Posterior vena cava (tissue), 2 donors: Measurements from ENCODE around the gene HCFC1. TPM values are rescaled to one million over a fixed set of nuclear protein-coding genes. Genes with fewer than 3 reads are reported as not detected.

Experiments
- DNase-seq: peaks from one replicate; pipeline ENCODE4 v3.0.0-alpha.2; 2020; ENCODE audit warnings: low spot score
- intact Hi-C, 2 donors: fragments of 100-400 bp; cut with DNase I; formaldehyde crosslinking; loops; one replicate each; pipeline versions ENCODE4 v1.14.1 to v1.14.2; 2022 to 2023
- total RNA-seq, 2 donors: library from RNA; stranded (reverse); fragmentation: NEBNext Ultra II Directional; extraction: Animal tissue kit (Norgen Biotek cat#: 25700); gene quantifications; one replicate each; pipeline ENCODE4 v1.2.1, GENCODE V29; 2021
- donor health status: DM: yes; HTN: yes; CAD: no.
- donor health status: DM: yes; HTN: yes; CAD: no.

The HCFC1 gene
- total RNA-seq, 2 donors from 2014 or later, result 36.9 to 44.6 TPM

GRCh38 chrX:153920546-153920945 lies 51.1 kb downstream of the HCFC1 start:
- no peak for DNase-seq
- intact Hi-C loops, result loop anchor here in 1 of 2 donors (10.0 kb wide), 1 partner anchor 126 kb away; the partner anchor contains the start of genes IDH3G and SSR4

DNA sequence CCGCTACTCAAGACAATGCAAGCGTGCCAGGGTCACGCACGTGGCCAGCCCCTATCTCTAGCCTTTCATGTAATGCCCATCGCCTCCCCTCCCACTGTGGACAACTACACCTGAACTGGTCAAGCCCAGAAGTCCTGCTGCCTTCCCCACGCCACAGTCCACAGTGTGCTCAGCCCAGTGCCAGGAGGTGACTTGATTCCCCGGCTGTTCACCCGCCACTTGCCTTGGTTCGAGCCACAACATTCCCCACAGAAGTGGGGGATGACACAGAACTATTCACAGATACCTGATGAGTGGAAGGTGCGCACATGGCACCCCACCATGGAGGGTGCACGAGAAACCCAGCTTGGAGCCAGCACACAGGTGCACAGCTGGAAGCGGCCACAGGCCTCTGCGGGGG lies 52.3 kb downstream of the HCFC1 start:
- intact Hi-C loops, result no loop called here
- no peak for DNase-seq

DNA sequence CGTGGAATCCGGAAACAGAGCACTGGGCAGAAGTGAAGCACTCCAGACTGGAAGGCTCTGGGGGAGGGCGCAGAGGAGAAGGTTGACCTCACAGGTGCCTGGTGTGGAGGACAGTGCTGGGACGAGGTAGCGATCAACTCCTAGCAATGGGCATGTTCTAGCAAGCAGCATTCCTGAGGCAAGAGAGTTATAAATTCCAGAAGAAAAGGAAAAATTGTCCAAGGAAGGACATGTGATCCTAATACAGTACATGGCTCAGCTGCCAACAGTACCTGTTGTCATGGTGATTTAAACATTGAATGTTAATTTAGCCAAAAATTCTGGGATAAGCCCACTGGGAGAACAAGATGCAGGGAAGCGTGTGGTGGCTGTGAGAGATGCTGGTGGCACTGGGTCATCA lies 53.7 kb downstream of the HCFC1 start:
- intact Hi-C loops, result no loop called here
- DNase-seq, result no peak

DNA sequence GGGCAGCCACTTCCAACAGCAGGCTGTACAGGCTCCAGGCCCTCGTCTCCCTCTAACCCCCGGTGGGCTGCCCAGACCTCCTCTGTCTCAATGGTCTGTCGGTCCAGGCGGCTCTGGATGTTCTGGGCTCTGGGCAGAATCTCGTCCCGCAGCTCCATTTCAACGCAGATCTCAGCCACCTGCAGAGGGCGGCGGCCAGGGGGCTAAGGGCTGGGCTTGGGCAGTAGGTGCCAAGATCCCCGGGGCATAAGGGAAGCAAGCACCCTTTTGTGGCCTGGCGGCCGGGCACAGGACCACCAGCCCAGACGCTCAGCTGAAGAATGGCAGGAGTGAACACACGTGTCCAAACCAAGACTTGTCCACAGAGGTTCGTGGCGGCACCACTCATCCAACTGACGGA lies 57.9 kb downstream of the HCFC1 start:
- intact Hi-C loops, result no loop called here
- DNase-seq, result no peak

DNA sequence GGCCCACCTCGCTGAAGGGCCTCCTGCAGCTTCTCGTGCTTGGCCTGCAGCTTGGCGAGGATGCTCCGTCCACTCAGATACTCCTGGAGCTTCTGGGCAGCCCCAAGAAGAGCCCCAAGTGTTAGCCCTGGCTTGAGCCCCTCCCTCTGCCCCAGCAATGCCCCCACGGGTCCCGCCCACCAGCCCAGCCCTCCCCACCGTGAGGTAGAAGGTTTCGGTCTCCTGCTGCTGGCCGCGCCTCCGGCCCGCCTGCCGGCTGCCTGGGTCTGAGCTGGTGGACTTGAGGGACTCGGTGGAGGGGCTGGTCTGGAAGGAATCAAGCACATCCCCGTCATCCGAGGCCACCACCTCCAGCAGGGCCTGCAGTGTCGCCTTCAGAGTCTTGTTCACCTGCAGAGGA lies 58.4 kb downstream of the HCFC1 start:
- intact Hi-C loops, result no loop called here
- DNase-seq, result no peak

GRCh38 chrX:153911798-153912197 lies 59.8 kb downstream of the HCFC1 start:
- DNase-seq, result no peak
- intact Hi-C loops, result no loop called here

- intact Hi-C loops, result no loop called here
- DNase-seq, result no peak
Observed at GRCh38 chrX:153910446-153910845, 61.2 kb downstream of the HCFC1 start.

DNA sequence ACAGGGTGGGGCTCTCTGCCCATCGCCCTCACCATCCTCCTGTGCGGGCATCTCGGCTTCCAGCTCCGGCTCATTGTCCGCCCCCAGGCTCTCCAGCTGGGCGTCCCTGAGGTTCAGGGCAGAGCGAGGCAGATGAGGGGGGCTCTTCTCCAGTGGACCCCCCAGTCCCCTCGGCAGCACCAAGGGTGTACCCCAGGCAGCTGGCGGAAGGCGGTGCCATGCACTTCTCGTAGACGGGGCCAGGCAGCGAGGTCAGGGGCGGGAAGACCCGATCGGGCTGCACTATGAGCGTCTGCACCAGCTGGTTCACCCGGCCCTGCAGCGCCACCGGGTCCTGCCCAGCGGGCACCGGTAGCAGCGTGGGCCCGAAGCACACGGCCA lies 61.6 kb downstream of the HCFC1 start:
- no peak for DNase-seq
- intact Hi-C loops, result no loop called here

GRCh38 chrX:153909024-153909979 lies 62.3 kb downstream of the HCFC1 start:
- DNase-seq, result no peak
- intact Hi-C loops, result no loop called here

DNA sequence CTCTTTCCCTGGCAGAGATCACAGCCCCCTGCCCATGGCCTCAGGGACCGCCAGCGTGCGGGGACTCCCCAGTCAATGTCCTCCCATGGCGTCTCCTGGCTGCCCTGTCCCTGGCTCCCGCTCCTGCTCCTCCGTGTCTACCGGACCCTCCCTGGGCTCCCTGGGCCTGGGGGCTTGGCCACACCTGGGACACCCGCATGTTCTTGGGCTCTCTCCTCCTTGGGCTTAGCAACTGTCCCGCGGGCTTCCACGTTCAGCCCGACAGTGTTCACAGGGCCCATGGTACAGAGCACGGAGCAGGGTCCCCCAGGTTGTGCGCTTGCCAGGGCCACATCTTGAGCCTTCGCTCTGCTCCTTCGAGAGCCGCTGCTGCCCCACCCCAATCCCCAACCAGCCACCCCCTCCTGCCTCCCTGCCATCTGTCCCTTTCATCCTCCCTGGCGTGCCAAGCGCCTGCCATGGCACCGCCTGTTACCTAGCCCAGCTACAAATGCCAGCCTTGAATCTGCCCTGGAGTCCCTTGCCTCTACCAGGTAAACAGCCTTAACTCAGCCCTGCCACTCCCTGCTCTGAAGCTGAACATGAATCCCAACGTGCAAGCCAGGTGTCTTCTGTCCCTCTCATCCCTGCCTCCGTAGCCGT lies 63.3 kb downstream of the HCFC1 start:
- DNase-seq, result no peak

DNA sequence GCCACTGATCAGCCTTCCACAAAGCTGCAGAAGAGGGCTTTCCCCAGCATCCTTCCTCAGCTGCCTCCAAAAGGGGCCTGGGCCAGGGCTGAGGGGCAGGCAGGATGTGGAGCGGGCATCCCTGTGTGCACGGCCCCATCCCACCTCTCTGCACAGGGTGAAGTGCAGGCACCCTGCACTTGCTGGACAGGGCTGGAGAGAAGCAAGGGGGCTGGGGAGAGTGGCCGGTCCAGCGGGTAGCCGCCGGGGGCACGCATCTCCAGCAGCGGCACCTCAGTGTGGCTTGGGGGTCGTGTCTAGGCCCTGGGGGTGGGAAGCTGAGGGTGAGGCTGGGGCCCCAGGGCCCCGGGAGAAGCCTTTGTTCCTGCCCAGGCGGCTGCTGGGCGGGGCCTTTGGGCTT lies 64.2 kb downstream of the HCFC1 start:
- DNase-seq, result no peak
- intact Hi-C loops, result no loop called here

More for the DNA sequence above, 63.3 kb downstream of the HCFC1 start:
- intact Hi-C loops, result no loop called here

DNA sequence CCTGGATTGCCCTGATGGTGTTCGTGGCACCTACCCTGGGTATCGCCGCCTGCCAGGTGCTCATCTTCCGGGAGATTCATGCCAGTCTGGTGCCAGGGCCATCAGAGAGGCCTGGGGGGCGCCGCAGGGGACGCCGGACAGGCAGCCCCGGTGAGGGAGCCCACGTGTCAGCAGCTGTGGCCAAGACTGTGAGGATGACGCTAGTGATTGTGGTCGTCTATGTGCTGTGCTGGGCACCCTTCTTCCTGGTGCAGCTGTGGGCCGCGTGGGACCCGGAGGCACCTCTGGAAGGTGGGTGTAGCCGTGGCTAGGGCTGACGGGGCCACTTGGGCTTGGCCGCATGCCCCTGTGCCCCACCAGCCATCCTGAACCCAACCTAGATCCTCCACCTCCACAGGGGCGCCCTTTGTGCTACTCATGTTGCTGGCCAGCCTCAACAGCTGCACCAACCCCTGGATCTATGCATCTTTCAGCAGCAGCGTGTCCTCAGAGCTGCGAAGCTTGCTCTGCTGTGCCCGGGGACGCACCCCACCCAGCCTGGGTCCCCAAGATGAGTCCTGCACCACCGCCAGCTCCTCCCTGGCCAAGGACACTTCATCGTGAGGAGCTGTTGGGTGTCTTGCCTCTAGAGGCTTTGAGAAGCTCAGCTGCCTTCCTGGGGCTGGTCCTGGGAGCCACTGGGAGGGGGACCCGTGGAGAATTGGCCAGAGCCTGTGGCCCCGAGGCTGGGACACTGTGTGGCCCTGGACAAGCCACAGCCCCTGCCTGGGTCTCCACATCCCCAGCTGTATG lies 65.3 kb downstream of the HCFC1 start:
- intact Hi-C loops, result no loop called here
- DNase-seq, result no peak

- peak; percentile 80 for DNase-seq
- intact Hi-C loops, result no loop called here
Observed at GRCh38 chrX:153905481-153906095, 66.0 kb downstream of the HCFC1 start.

GRCh38 chrX:153903991-153904957 lies 67.3 kb downstream of the HCFC1 start, which contains the start of gene AVPR2:
Gene AVPR2 (plus strand): TSS chrX:153904673. CDS start chrX:153905146, 473 bp downstream.
- DNase-seq, result peak; percentile 82
- intact Hi-C loops, result no loop called here

GRCh38 chrX:153903238-153903980 lies 68.2 kb downstream of the HCFC1 start:
- intact Hi-C loops, result no loop called here

DNA sequence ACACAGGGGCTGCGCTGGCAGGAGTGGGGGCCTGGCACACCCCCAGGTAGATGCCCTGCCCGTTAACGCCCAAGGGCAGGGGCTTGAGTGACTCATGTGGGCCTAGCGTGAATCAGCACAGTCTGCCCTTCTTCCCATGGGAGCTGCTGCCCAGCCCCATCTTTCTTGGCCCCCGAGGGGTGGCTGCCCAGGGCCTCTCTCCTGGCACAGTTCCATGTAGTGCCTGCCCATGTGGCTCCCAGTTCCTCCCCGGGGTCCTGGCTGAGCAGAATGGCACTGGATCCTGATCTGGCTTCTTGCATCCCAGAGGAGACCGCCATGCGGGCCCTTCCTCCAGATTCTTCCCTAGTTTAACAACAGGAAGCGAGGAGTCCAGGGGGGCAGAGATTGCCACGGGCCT lies 69.2 kb downstream of the HCFC1 start:
- intact Hi-C loops, result no loop called here
- DNase-seq, result no peak

More at GRCh38 chrX:153903238-153903980, 68.2 kb downstream of the HCFC1 start:
- DNase-seq, result peak; percentile 83

- no peak for DNase-seq
- intact Hi-C loops, result no loop called here
Observed at GRCh38 chrX:153901753-153902140, 69.9 kb downstream of the HCFC1 start.
